Testis (tissue), 2 donors: ENCODE results near the gene XYLT1.

Experiments
- POLR2A ChIP-seq: fragments of 450-650 bp; IDR thresholded peaks from one replicate; pipeline ENCODE4 v1.6.1; 2017; ENCODE audit warnings: antibody characterized with exemption, mild to moderate bottlenecking, moderate library complexity
- TF ChIP-seq, protein P1 (sequence below), 3 experiments: fragments of 450-650 bp in 2 of 3; fragments of 200-600 bp in 1 of 3; sonication (generic) in 1 of 3; IDR thresholded peaks; one replicate each; pipeline ENCODE4 v1.5.1; 2016 to 2019; ENCODE audit warnings: antibody characterized with exemption in 3 of 3, mild to moderate bottlenecking in 2 of 3, moderate library complexity in 1 of 3

DNA sequence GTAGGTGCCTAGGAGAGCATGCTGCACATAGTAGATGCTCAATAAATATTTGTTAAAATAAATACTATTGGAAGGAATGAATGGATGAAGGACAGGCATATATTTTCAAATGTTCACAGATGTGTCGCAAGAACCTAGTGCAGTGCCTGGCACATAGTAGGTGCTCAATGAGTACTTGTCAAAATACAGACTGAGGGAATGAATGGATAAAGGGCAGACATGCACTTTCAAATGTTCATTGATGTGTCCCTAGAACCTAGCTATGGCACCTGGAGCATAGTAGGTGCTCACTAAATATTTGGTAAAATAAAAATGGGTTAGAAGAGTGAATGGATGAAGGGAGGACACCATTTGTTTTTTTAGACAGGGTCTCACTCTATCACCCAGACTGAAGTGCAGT is 26.1 kb downstream of the XYLT1 start:
- TF ChIP-seq, protein P1, sequence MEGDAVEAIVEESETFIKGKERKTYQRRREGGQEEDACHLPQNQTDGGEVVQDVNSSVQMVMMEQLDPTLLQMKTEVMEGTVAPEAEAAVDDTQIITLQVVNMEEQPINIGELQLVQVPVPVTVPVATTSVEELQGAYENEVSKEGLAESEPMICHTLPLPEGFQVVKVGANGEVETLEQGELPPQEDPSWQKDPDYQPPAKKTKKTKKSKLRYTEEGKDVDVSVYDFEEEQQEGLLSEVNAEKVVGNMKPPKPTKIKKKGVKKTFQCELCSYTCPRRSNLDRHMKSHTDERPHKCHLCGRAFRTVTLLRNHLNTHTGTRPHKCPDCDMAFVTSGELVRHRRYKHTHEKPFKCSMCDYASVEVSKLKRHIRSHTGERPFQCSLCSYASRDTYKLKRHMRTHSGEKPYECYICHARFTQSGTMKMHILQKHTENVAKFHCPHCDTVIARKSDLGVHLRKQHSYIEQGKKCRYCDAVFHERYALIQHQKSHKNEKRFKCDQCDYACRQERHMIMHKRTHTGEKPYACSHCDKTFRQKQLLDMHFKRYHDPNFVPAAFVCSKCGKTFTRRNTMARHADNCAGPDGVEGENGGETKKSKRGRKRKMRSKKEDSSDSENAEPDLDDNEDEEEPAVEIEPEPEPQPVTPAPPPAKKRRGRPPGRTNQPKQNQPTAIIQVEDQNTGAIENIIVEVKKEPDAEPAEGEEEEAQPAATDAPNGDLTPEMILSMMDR (IDR thresholded peaks at IDR 0.05): no peak
- TF ChIP-seq POLR2A: no peak
